Parietal lobe (tissue), 1 donor: ENCODE results near the gene OR4M2. TPM values are rescaled to one million over a fixed set of nuclear protein-coding genes. Genes with fewer than 3 reads are reported as not detected.

Source experiments
- total RNA-seq: library from RNA; depleted of rRNA; stranded (reverse); fragments of >200 nt; gene quantifications from one replicate; pipeline ENCODE4 v1.2.3, GENCODE V29; 2014

The OR4M2 gene, protein sequence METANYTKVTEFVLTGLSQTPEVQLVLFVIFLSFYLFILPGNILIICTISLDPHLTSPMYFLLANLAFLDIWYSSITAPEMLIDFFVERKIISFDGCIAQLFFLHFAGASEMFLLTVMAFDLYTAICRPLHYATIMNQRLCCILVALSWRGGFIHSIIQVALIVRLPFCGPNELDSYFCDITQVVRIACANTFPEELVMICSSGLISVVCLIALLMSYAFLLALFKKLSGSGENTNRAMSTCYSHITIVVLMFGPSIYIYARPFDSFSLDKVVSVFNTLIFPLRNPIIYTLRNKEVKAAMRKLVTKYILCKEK
- total RNA-seq: not detected

DNA sequence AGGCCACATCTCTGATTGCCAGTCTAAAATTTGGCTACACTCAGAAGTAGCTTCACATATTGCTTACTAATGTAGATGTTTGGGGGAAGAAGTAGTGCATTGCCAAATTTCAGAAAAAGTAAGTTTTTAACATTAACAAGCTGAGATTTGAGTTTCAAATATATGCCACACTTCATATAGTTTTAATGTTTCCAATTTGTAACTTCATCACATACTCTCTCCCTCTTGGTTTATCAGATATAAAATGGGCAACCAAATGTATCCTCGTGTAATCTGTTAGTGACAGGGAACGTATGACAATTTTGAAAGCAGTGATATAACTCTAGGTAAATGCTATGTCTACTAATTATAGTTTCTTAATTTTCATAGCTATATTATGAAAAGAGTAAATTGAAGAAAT, at the start of gene OR4M2:
OR4M2 (plus strand) TSS at position 301 of the 400 bp plus-strand sequence; CDS start at position 399, 98 bp downstream.

Other genes starting within 250 kb of the OR4M2 start
- gene POTEB, start 202.8 kb upstream of the OR4M2 start, total RNA-seq: not detected